Measurements from ENCODE around the gene NWD2. TPM values are rescaled to one million over a fixed set of nuclear protein-coding genes. Genes with fewer than 3 reads are reported as not detected.

NWD2 gene
- total RNA-seq, 1 donor from 2014 or later: not detected

DNA sequence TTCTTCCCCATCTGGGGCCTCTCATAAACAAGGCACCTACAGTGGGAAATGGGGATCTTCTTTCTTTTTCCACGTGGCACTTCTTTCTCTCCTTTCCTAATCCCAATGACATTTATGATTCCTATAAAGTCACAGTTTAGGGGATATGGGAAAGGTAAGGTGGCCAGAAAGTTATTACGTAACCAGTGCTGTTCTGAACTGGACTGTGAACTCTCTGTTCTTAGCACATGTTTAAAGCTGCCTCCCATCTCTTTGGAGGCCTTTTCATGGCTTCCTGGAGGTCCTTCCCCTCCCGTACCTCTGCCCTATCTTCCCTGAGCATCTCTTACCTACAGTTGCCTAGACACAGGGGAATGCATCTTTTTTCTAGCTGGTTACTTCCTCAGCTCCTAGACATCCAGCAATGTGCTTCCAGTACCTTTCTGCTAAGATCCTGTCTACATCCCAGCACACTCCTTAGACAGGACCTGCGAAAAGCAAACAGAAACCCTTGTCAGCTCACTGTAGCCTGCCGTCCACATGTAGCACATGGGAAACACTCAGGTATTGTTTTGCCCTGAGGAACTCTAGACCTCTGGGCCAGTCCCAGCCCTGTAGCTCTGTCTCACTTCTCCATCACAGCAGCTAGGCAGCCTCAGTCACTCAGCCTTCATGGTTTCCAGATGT, 195.4 kb downstream of the NWD2 start:
- no peak for DNase-seq (ENCODE audit: low spot score)
- H3K36me3 Mint-ChIP-seq (ENCODE audit: low read depth): no peaks in the 10 kb centered on the region
- H3K27me3 Mint-ChIP-seq (ENCODE audit: insufficient read depth): peaks cover 4% of the 10 kb centered on the region
- H3K27ac Mint-ChIP-seq: no peak overlapping the region
- intact Hi-C loops (cut with micrococcal nuclease): no loop called here
- H3K4me1 Mint-ChIP-seq (ENCODE audit: low read depth): no peaks in the 10 kb centered on the region
- H3K9me3 Mint-ChIP-seq: no peaks in the 10 kb centered on the region
- no peak overlapping the region for H3K4me3 Mint-ChIP-seq

- Mint-ChIP-seq H3K4me1 (ENCODE audit: low read depth) (no peaks in the 10 kb centered on the region), H3K27ac (no peak overlapping the region), H3K9me3 (no peaks in the 10 kb centered on the region), H3K4me3 (no peak overlapping the region), H3K27me3 (ENCODE audit: insufficient read depth) (peaks cover 4% of the 10 kb centered on the region), H3K36me3 (ENCODE audit: low read depth) (no peaks in the 10 kb centered on the region)
- intact Hi-C loops (cut with micrococcal nuclease): no loop called here
- DNase-seq (ENCODE audit: low spot score): no peak
Observed at GRCh38 chr4:37440501-37440900, 196.0 kb downstream of the NWD2 start.

- Mint-ChIP-seq H3K4me3 (no peak overlapping the region), H3K27ac (no peak overlapping the region), H3K9me3 (no peaks in the 10 kb centered on the region), H3K4me1 (ENCODE audit: low read depth) (no peaks in the 10 kb centered on the region), H3K27me3 (ENCODE audit: insufficient read depth) (peaks cover 4% of the 10 kb centered on the region), H3K36me3 (ENCODE audit: low read depth) (no peaks in the 10 kb centered on the region)
- intact Hi-C loops (cut with micrococcal nuclease): no loop called here
- no peak for DNase-seq (ENCODE audit: low spot score)
Observed at GRCh38 chr4:37441231-37442061, 196.9 kb downstream of the NWD2 start.

GRCh38 chr4:37442062-37442323, 197.4 kb downstream of the NWD2 start:
- intact Hi-C loops (cut with micrococcal nuclease): no loop called here
- H3K4me1 Mint-ChIP-seq (ENCODE audit: low read depth): no peaks in the 10 kb centered on the region
- no peaks in the 10 kb centered on the region for H3K36me3 Mint-ChIP-seq (ENCODE audit: low read depth)
- H3K9me3 Mint-ChIP-seq: no peaks in the 10 kb centered on the region
- no peak overlapping the region for H3K4me3 Mint-ChIP-seq
- no peak overlapping the region for H3K27ac Mint-ChIP-seq
- H3K27me3 Mint-ChIP-seq (ENCODE audit: insufficient read depth): peaks cover 4% of the 10 kb centered on the region
- no peak for DNase-seq (ENCODE audit: low spot score)

- H3K27me3 Mint-ChIP-seq (ENCODE audit: insufficient read depth): peaks cover 5% of the 10 kb centered on the region
- no peaks in the 10 kb centered on the region for H3K36me3 Mint-ChIP-seq (ENCODE audit: low read depth)
- DNase-seq (ENCODE audit: low spot score): no peak
- H3K4me1 Mint-ChIP-seq (ENCODE audit: low read depth): no peaks in the 10 kb centered on the region
- no peak overlapping the region for H3K27ac Mint-ChIP-seq
- intact Hi-C loops (cut with micrococcal nuclease): no loop called here
- no peaks in the 10 kb centered on the region for H3K9me3 Mint-ChIP-seq
- H3K4me3 Mint-ChIP-seq: no peak overlapping the region
Observed at GRCh38 chr4:37443137-37443536, 198.6 kb downstream of the NWD2 start.

DNA sequence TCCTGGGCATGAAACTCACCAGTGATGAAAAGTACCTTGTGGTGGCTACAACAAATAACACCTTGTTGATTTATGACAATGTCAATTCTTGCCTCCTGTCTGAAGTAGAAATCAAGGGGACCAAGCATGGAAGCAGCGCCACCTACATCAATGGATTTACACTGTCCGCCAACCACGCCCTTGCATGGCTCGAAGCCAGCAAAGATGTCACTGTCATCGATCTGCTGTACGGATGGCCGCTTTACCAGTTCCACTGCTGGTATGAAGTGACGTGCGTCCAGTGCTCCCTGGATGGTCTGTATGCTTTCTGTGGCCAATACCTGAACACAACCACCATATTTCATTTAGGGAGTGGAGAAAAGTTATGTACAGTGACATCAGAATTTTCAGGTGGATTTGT, 200.5 kb downstream of the NWD2 start:
- Mint-ChIP-seq H3K9me3 (no peaks in the 10 kb centered on the region), H3K4me1 (ENCODE audit: low read depth) (no peaks in the 10 kb centered on the region), H3K36me3 (ENCODE audit: low read depth) (no peaks in the 10 kb centered on the region), H3K27ac (no peak overlapping the region), H3K27me3 (ENCODE audit: insufficient read depth) (peaks cover 11% of the 10 kb centered on the region), H3K4me3 (no peak overlapping the region)
- no peak for DNase-seq (ENCODE audit: low spot score)
- intact Hi-C loops (cut with micrococcal nuclease): no loop called here

- H3K36me3 Mint-ChIP-seq (ENCODE audit: low read depth): no peaks in the 10 kb centered on the region
- H3K27me3 Mint-ChIP-seq (ENCODE audit: insufficient read depth): peaks cover 12% of the 10 kb centered on the region
- intact Hi-C loops (cut with micrococcal nuclease): no loop called here
- no peak for DNase-seq (ENCODE audit: low spot score)
- H3K27ac Mint-ChIP-seq: no peak overlapping the region
- H3K4me3 Mint-ChIP-seq: no peak overlapping the region
- H3K4me1 Mint-ChIP-seq (ENCODE audit: low read depth): no peaks in the 10 kb centered on the region
- H3K9me3 Mint-ChIP-seq: no peaks in the 10 kb centered on the region
Observed at GRCh38 chr4:37446016-37446415, 201.5 kb downstream of the NWD2 start.

- H3K27ac Mint-ChIP-seq: no peak overlapping the region
- intact Hi-C loops (cut with micrococcal nuclease): no loop called here
- no peak for DNase-seq (ENCODE audit: low spot score)
- no peak overlapping the region for H3K4me3 Mint-ChIP-seq
- no peaks in the 10 kb centered on the region for H3K36me3 Mint-ChIP-seq (ENCODE audit: low read depth)
- no peaks in the 10 kb centered on the region for H3K9me3 Mint-ChIP-seq
- H3K4me1 Mint-ChIP-seq (ENCODE audit: low read depth): peaks cover 2% of the 10 kb centered on the region
- peaks cover 18% of the 10 kb centered on the region for H3K27me3 Mint-ChIP-seq (ENCODE audit: insufficient read depth)
Observed at GRCh38 chr4:37447886-37448285, 203.3 kb downstream of the NWD2 start.

DNA sequence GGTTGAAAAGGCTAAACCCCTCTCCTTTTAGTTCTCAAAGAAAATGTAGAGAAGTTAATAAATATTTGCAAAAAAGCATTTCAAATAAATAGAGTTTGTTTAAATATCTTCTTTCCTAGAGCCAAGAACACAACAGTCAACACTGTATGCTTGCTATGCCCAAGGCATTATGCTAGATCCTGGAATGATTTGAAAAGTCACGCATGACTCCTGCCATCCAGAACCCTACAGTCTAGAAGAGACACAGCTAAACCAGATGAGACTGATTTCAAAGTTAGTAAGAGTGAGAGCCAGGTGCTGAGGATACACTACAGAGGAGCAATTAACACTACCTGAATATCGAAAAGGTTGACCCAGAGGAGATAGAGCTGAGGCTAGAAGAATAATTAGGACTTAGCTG, 205.8 kb downstream of the NWD2 start:
- Mint-ChIP-seq H3K4me3 (no peak overlapping the region), H3K27me3 (ENCODE audit: insufficient read depth) (peaks cover 33% of the 10 kb centered on the region)

DNA sequence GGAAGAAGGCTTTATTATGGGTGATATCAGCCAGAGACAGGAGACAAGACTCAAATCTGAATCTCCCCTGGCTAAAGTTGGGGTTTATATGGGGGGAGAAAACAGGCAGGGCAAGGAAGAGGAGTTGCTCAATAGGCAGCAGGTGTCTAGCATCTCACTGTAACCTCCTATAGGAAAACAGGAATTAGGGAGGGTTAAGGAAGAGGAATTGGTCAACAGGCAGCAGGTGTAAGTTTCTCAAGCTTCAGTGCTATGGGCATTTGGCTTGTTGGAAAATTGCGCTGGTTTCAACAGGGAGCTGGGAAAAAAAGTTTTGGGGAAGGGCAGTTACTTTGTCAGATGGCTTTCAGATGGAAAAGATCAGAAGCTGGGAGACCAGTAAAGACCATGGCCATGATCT, 206.4 kb downstream of the NWD2 start:
- no peak for DNase-seq (ENCODE audit: low spot score)
- Mint-ChIP-seq H3K9me3 (no peaks in the 10 kb centered on the region), H3K36me3 (ENCODE audit: low read depth) (no peaks in the 10 kb centered on the region), H3K27ac (no peak overlapping the region), H3K4me1 (ENCODE audit: low read depth) (peaks cover 15% of the 10 kb centered on the region), H3K4me3 (no peak overlapping the region), H3K27me3 (ENCODE audit: insufficient read depth) (peaks cover 39% of the 10 kb centered on the region)
- intact Hi-C loops (cut with micrococcal nuclease): loop anchor here (10.0 kb wide), 1 partner anchor 234 kb away; the partner anchor contains the start of gene RELL1

More for the DNA sequence above, 205.8 kb downstream of the NWD2 start:
- Mint-ChIP-seq H3K4me1 (ENCODE audit: low read depth) (peaks cover 15% of the 10 kb centered on the region), H3K9me3 (no peaks in the 10 kb centered on the region), H3K27ac (no peak overlapping the region), H3K36me3 (ENCODE audit: low read depth) (no peaks in the 10 kb centered on the region)
- intact Hi-C loops (cut with micrococcal nuclease): loop anchor here (10.0 kb wide), 1 partner anchor 234 kb away; the partner anchor contains the start of gene RELL1
- DNase-seq (ENCODE audit: low spot score): no peak

- no peaks in the 10 kb centered on the region for H3K36me3 Mint-ChIP-seq (ENCODE audit: low read depth)
- H3K4me1 Mint-ChIP-seq (ENCODE audit: low read depth): peaks cover 15% of the 10 kb centered on the region
- no peak overlapping the region for H3K27ac Mint-ChIP-seq
- H3K27me3 Mint-ChIP-seq (ENCODE audit: insufficient read depth): peaks cover 46% of the 10 kb centered on the region
- no peak overlapping the region for H3K4me3 Mint-ChIP-seq
- H3K9me3 Mint-ChIP-seq: no peaks in the 10 kb centered on the region
- intact Hi-C loops (cut with micrococcal nuclease): loop anchor here (10.0 kb wide), 1 partner anchor 233 kb away; the partner anchor contains the start of gene RELL1
- DNase-seq (ENCODE audit: low spot score): no peak
Observed at GRCh38 chr4:37451656-37452055, 207.1 kb downstream of the NWD2 start.

- Mint-ChIP-seq H3K4me1 (ENCODE audit: low read depth) (peaks cover 15% of the 10 kb centered on the region), H3K36me3 (ENCODE audit: low read depth) (no peaks in the 10 kb centered on the region), H3K27ac (no peak overlapping the region), H3K4me3 (peak overlapping the region; percentile 72), H3K27me3 (ENCODE audit: insufficient read depth) (peaks cover 50% of the 10 kb centered on the region), H3K9me3 (no peaks in the 10 kb centered on the region)
- peak; percentile 19 for DNase-seq (ENCODE audit: low spot score)
- intact Hi-C loops (cut with micrococcal nuclease): loop anchor here (1.0 to 10.0 kb wide), 4 partner anchors 113 to 582 kb away; partner anchors contain the start of gene RELL1
Observed at GRCh38 chr4:37452952-37453280, 208.4 kb downstream of the NWD2 start.

- Mint-ChIP-seq H3K4me1 (ENCODE audit: low read depth) (peaks cover 15% of the 10 kb centered on the region), H3K36me3 (ENCODE audit: low read depth) (no peaks in the 10 kb centered on the region), H3K27me3 (ENCODE audit: insufficient read depth) (peaks cover 48% of the 10 kb centered on the region)
Observed at GRCh38 chr4:37453281-37453998, 208.9 kb downstream of the NWD2 start.

More at GRCh38 chr4:37453281-37453998, 208.9 kb downstream of the NWD2 start:
- intact Hi-C loops (cut with micrococcal nuclease): loop anchor here (1.0 to 10.0 kb wide), 4 partner anchors 113 to 582 kb away; partner anchors contain the start of gene RELL1
- peak; percentile 36 for DNase-seq (ENCODE audit: low spot score)
- Mint-ChIP-seq H3K9me3 (no peaks in the 10 kb centered on the region), H3K4me3 (peak overlapping the region; percentile 72), H3K27ac (no peak overlapping the region)

Data from activated T-helper 1 cell treated with anti-CD3 and anti-CD28 coated beads, Interleukin-12 subunit alpha, Interleukin-12 subunit beta, Interleukin-2, Interleukin-4 antibody, amounts not matched to agents 30 ng/mL and 10 ng/mL and 1 ng/mL, durations not matched to agents 14 hours and 24 hours and 36 hours (primary cell).